ENCODE data around the gene SLK. TPM values are rescaled to one million over a fixed set of nuclear protein-coding genes. Genes with fewer than 3 reads are reported as not detected.

SLK gene
- total and polyA plus RNA-seq, 2 of the 4 experiments (the other 2 are of a cell fraction): 8.1 to 21.5 TPM

GRCh38 chr10:103930881-103931280 is 36.1 kb upstream of the SLK start:
- Histone ChIP-seq H4K5ac (ENCODE audit: low read depth, low read length) (no peak overlapping the region), H2AK9ac (replicated peaks; ENCODE audit: low read depth, low read length, poor library complexity) (no peak overlapping the region), H3K4ac (ENCODE audit: low read depth, low read length) (no peak overlapping the region), H3K9ac (ENCODE audit: low read depth, low read length) (no peak overlapping the region), H3K23ac (ENCODE audit: low read depth, low read length) (no peak overlapping the region), H3K27me3 (ENCODE audit: control insufficient read depth, insufficient read depth, low read length) (no peaks in the 10 kb centered on the region; the same call in 1 of the 2 replicates), H4K20me1 (ENCODE audit: insufficient read depth, low read length) (no peaks in the 10 kb centered on the region), H3K9me1 (ENCODE audit: insufficient read depth, low read length) (no peaks in the 10 kb centered on the region), H3K27ac (ENCODE audit: insufficient read depth, low read length) (no peak overlapping the region), H3K4me1 (ENCODE audit: control insufficient read depth, insufficient read depth, low read length) (no peaks in the 10 kb centered on the region), H3K14ac (replicated peaks; ENCODE audit: low read depth, low read length) (no peak overlapping the region), H2BK20ac (ENCODE audit: low read depth, low read length) (no peak overlapping the region), H4K8ac (ENCODE audit: low read depth in 2 of 2, low read length in 2 of 2) (no peak overlapping the region), H2AK5ac (ENCODE audit: low read depth, low read length) (no peak overlapping the region), H3K18ac (ENCODE audit: low read depth, low read length) (no peak overlapping the region), H3K9me3 (ENCODE audit: control insufficient read depth, insufficient read depth, low read length) (no peaks in the 10 kb centered on the region), H2BK5ac (ENCODE audit: low read depth, low read length, poor library complexity, severe bottlenecking) (no peak overlapping the region), H2BK15ac (ENCODE audit: low read depth, low read length) (no peak overlapping the region), H2BK120ac (ENCODE audit: low read depth, low read length) (no peak overlapping the region), H3K4me3 (ENCODE audit: insufficient read depth, low read depth, low read length) (no peak overlapping the region), H3K36me3 (ENCODE audit: control insufficient read depth, insufficient read depth, low read length) (no peaks in the 10 kb centered on the region), H3K4me2 (ENCODE audit: low read depth, low read length) (no peak overlapping the region), H4K91ac (ENCODE audit: insufficient read depth, low read depth, low read length) (no peak overlapping the region), H2AFZ (replicated peaks; ENCODE audit: low read length, poor library complexity) (no peak overlapping the region), H3K56ac (ENCODE audit: extremely low read depth, insufficient read depth, low read length) (no peak overlapping the region), H3K79me1 (ENCODE audit: low read depth in 1 of 2, low read length in 2 of 2) (no peaks in the 10 kb centered on the region)
- TF ChIP-seq USF2 (IDR thresholded peaks at IDR 0.05; ENCODE audit: low read depth, low read length) (no peak), MAFK (IDR thresholded peaks at IDR 0.05; ENCODE audit: low read depth, low read length) (no peak), SMC3 (IDR thresholded peaks at IDR 0.05; ENCODE audit: low read depth, low read length) (no peak), MXI1 (IDR thresholded peaks at IDR 0.05; ENCODE audit: borderline replicate concordance, low read depth, low read length) (no peak), RFX5 (IDR thresholded peaks at IDR 0.05; ENCODE audit: low read depth, low read length) (no peak), CTCF (conservative IDR thresholded peaks at IDR 0.05; ENCODE audit: low read depth, low read length) (no peak), CEBPB (IDR thresholded peaks at IDR 0.05; ENCODE audit: low read depth, low read length) (no peak), POLR2A (IDR thresholded peaks at IDR 0.05; ENCODE audit: low read depth, low read length) (no peak), RAD21 (IDR thresholded peaks at IDR 0.05; ENCODE audit: low read length) (no peak)
- POLR2A ChIA-PET (ENCODE audit: unreplicated experiment): no interaction called here
- WGBS, 2 experiments (ENCODE audit: extremely low coverage in 2 of 2, insufficient read length in 1 of 2): no CpG with 5 or more reads among the region's 6 CpGs
- dilution Hi-C loops (cut with HindIII; ENCODE audit: low sequenced_read_pairs, unreplicated experiment): no loop called here
- no TSS peak for BruUV-seq (replicated peaks)
- intact Hi-C loops (cut with micrococcal nuclease): no loop called here
- CTCF ChIA-PET: no interaction called here
- no peak for DNase-seq
- in situ Hi-C loops (cut with MboI; ENCODE audit: low sequenced_read_pairs): no loop called here
- ATAC-seq (ENCODE audit: low read depth): no peak

Measured in IMR-90 (cell line).